SK-N-SH (cell line): ENCODE measurements around the gene MMD. TPM values are rescaled to one million over a fixed set of nuclear protein-coding genes. Genes with fewer than 3 reads are reported as not detected.

Experiments
- CTCF ChIA-PET: fragments of 300-600, 350-600 bp; formaldehyde crosslinking; extraction: SDS; loops from one replicate; lab custom pipeline; 2021; lab: Yijun Ruan, JAX
- POLR2A ChIA-PET: fragments of 350-600 bp; sonication (Branson Sonifier 250); formaldehyde crosslinking; extraction: SDS; loops from one replicate; lab custom pipeline; 2020; ENCODE audit warnings: antibody characterized with exemption, inconsistent platforms; lab: Yijun Ruan, JAX
- DNase-seq: peaks from one replicate; pipeline ENCODE4 v3.0.0; 2012
- H2AFZ ChIP-seq: fragments of 200-600 bp; sonication (generic); 2 replicates; pipeline ENCODE4 v1.8.1; 2016; ENCODE audit warnings: antibody characterized with exemption, mild to moderate bottlenecking, low read depth
- H3F3A ChIP-seq: fragments of 200-600 bp; sonication (generic); replicated peaks from 2 replicates; pipeline ENCODE3; 2016; ENCODE audit warnings: antibody characterized with exemption, mild to moderate bottlenecking; ENCODE audit not compliant: insufficient read depth
- H3K27ac ChIP-seq, 2 experiments: fragments of 200-500 bp in 1 of 2; fragments of 200-600 bp in 1 of 2; sonication (Bioruptor generic) in 1 of 2; sonication (generic), shearing (Covaris generic) in 1 of 2; 2 replicates each; pipeline versions ENCODE4 v1.5.1 to v1.6.1; 2014 to 2016; ENCODE audit warnings: low read depth in 2 of 2, inconsistent platforms in 1 of 2, low read length in 1 of 2, mild to moderate bottlenecking in 1 of 2, mixed read lengths in 1 of 2
- H3K27me3 ChIP-seq: fragments of 200-600 bp; sonication (generic), shearing (Covaris generic); 2 replicates; pipeline ENCODE4 v1.6.1; 2016; ENCODE audit warnings: mixed run types; ENCODE audit not compliant: insufficient read depth
- H3K36me3 ChIP-seq, 2 experiments: fragments of 200-500 bp in 1 of 2; fragments of 200-600 bp in 1 of 2; sonication (Bioruptor generic) in 1 of 2; sonication (generic) in 1 of 2; replicated peaks in 1 of 2; 2 replicates each; pipeline versions ENCODE3 to v1.5.1; 2014 to 2016; ENCODE audit warnings: low read length in 1 of 2, mild to moderate bottlenecking in 1 of 2; ENCODE audit not compliant: insufficient read depth in 2 of 2, control insufficient read depth in 1 of 2
- H3K4me1 ChIP-seq, 2 experiments: fragments of 200-500 bp in 1 of 2; fragments of 200-600 bp in 1 of 2; sonication (Bioruptor generic) in 1 of 2; sonication (generic), shearing (Covaris generic) in 1 of 2; 2 replicates each; pipeline versions ENCODE4 v1.5.1 to v1.6.1; 2014 to 2016; ENCODE audit warnings: low read depth in 1 of 2, low read length in 1 of 2, mixed run types in 1 of 2; ENCODE audit not compliant: insufficient read depth in 2 of 2, control insufficient read depth in 1 of 2
- H3K4me2 ChIP-seq: fragments of 200-600 bp; sonication (generic), shearing (Covaris generic); 2 replicates; pipeline ENCODE4 v1.6.1; 2017; ENCODE audit warnings: mixed run types
- H3K4me3 ChIP-seq, 2 experiments: fragments of 200-500 bp in 1 of 2; fragments of 200-600 bp in 1 of 2; sonication (Bioruptor generic) in 1 of 2; sonication (generic), shearing (Covaris generic) in 1 of 2; 2 replicates each; pipeline versions ENCODE4 v1.5.1 to v1.8.1; 2014 to 2016; ENCODE audit warnings: low read depth in 2 of 2, inconsistent platforms in 1 of 2, low read length in 1 of 2, mild to moderate bottlenecking in 1 of 2, mixed read lengths in 1 of 2, moderate library complexity in 1 of 2
- H3K79me2 ChIP-seq: fragments of 200-600 bp; sonication (generic); 2 replicates; pipeline ENCODE4 v1.8.1; 2017; ENCODE audit warnings: mild to moderate bottlenecking; ENCODE audit not compliant: insufficient read depth
- H3K9ac ChIP-seq: fragments of 200-600 bp; sonication (generic); 2 replicates; pipeline ENCODE4 v1.6.1; 2017; ENCODE audit warnings: mixed run types
- H3K9me2 ChIP-seq: fragments of 200-600 bp; sonication (generic); 2 replicates; pipeline ENCODE4 v1.6.1; 2017; ENCODE audit warnings: mixed run types
- H3K9me3 ChIP-seq: fragments of 200-600 bp; sonication (generic); 2 replicates; pipeline ENCODE4 v1.6.1; 2017; ENCODE audit warnings: mixed run types, mild to moderate bottlenecking, moderate library complexity
- H4K20me1 ChIP-seq: fragments of 200-600 bp; sonication (generic); 2 replicates; pipeline ENCODE4 v1.6.1; 2017; ENCODE audit warnings: mild to moderate bottlenecking, mixed run types; ENCODE audit not compliant: insufficient read depth
- CHD2 ChIP-seq: fragments of 150-350 bp; IDR thresholded peaks from 2 replicates; pipeline ENCODE4 v1.6.1; 2018; ENCODE audit warnings: low read length; ENCODE audit not compliant: partially characterized antibody
- ELF1 ChIP-seq: IDR thresholded peaks from 2 replicates; pipeline ENCODE4 v1.4.0; 2012
- FOSL2 ChIP-seq: IDR thresholded peaks from 2 replicates; pipeline ENCODE4 v1.4.0; 2012; ENCODE audit warnings: low read depth, mild to moderate bottlenecking, moderate library complexity, borderline replicate concordance
- FOXM1 ChIP-seq: IDR thresholded peaks from 2 replicates; pipeline ENCODE4 v1.4.0; 2012; ENCODE audit warnings: low read depth, mild to moderate bottlenecking
- GABPA ChIP-seq: IDR thresholded peaks from 2 replicates; pipeline ENCODE4 v1.4.0; 2012; ENCODE audit warnings: low read depth, mild to moderate bottlenecking
- GATA2 ChIP-seq: sonication (generic); formaldehyde crosslinking; IDR thresholded peaks from 2 replicates; pipeline ENCODE4 v1.5.0; 2020; ENCODE audit warnings: mild to moderate bottlenecking, missing genetic modification reagents
- JUND ChIP-seq: IDR thresholded peaks from 2 replicates; pipeline ENCODE4 v1.4.0; 2012
- MEF2A ChIP-seq: IDR thresholded peaks from 2 replicates; pipeline ENCODE4 v1.4.0; 2012; ENCODE audit warnings: low read depth, borderline replicate concordance
- MXI1 ChIP-seq: IDR thresholded peaks from 2 replicates; pipeline ENCODE4 v1.6.1; 2012; ENCODE audit warnings: mild to moderate bottlenecking, low read depth, low read length, improper control_type of control experiment
- NFIC ChIP-seq: IDR thresholded peaks from 2 replicates; pipeline ENCODE4 v1.4.0; 2012; ENCODE audit warnings: borderline replicate concordance
- NRF1 ChIP-seq: IDR thresholded peaks from 2 replicates; pipeline ENCODE4 v1.6.1; 2012; ENCODE audit warnings: low read depth, mild to moderate bottlenecking, low read length
- RAD21 ChIP-seq: IDR thresholded peaks from 2 replicates; pipeline ENCODE4 v1.6.1; 2012; ENCODE audit warnings: mild to moderate bottlenecking, low read length
- RCOR1 ChIP-seq: fragments of 150-350 bp; IDR thresholded peaks from 2 replicates; pipeline ENCODE4 v1.6.1; 2017; ENCODE audit warnings: antibody characterized with exemption, low read length
- RFX5 ChIP-seq: IDR thresholded peaks from 2 replicates; pipeline ENCODE4 v1.6.1; 2012; ENCODE audit warnings: mild to moderate bottlenecking, improper control_type of control experiment, low read length
- SMC3 ChIP-seq: IDR thresholded peaks from 2 replicates; pipeline ENCODE4 v1.6.1; 2012; ENCODE audit warnings: low read depth, low read length, improper control_type of control experiment
- TAF1 ChIP-seq: IDR thresholded peaks from 2 replicates; pipeline ENCODE4 v1.6.1; 2012; ENCODE audit warnings: low read depth, mild to moderate bottlenecking, low read length, moderate library complexity, borderline replicate concordance
- TEAD4 ChIP-seq: IDR thresholded peaks from 2 replicates; pipeline ENCODE4 v1.4.0; 2012; ENCODE audit warnings: mild to moderate bottlenecking, borderline replicate concordance; ENCODE audit not compliant: insufficient read depth
- WGBS: methylation state at CpG from one replicate; pipeline ENCODE4 v1.1.6; 2017; ENCODE audit warnings: low lambda C conversion rate; 5-methylcytosine and 5-hydroxymethylcytosine counted together
- polyA plus RNA-seq, 3 experiments: library from polyadenylated mRNA; depleted of rRNA; stranded (reverse); fragments of >200 nt; gene quantifications; 2 replicates each; pipeline ENCODE4 v1.2.3, GENCODE V29; 2012
- TF ChIP-seq, protein P1 (sequence below): IDR thresholded peaks from 2 replicates; pipeline ENCODE4 v1.4.0; 2012; ENCODE audit warnings: low read depth, borderline replicate concordance
- TF ChIP-seq, protein P2 (sequence below): IDR thresholded peaks from 2 replicates; pipeline ENCODE4 v1.4.0; 2012; ENCODE audit warnings: low read depth, borderline replicate concordance
- TF ChIP-seq, protein P3 (sequence below): fragments of 150-350 bp; IDR thresholded peaks from 2 replicates; pipeline ENCODE4 v1.6.1; 2017; ENCODE audit warnings: antibody characterized with exemption, low read length, low read depth, borderline replicate concordance
- TF ChIP-seq, protein P4 (sequence below): fragments of 200-600 bp; sonication (generic); IDR thresholded peaks from 2 replicates; pipeline ENCODE4 v1.6.1; 2017; ENCODE audit warnings: antibody characterized with exemption, mild to moderate bottlenecking, moderate library complexity
- TF ChIP-seq, protein P5 (sequence below): fragments of 150-350 bp; IDR thresholded peaks from 2 replicates; pipeline ENCODE4 v1.6.1; 2016; ENCODE audit warnings: mild to moderate bottlenecking, low read depth, low read length

Gene MMD
- polyA plus RNA-seq, 1 of the 3 experiments (the other 2 are of a cell fraction): 10.9 TPM

DNA sequence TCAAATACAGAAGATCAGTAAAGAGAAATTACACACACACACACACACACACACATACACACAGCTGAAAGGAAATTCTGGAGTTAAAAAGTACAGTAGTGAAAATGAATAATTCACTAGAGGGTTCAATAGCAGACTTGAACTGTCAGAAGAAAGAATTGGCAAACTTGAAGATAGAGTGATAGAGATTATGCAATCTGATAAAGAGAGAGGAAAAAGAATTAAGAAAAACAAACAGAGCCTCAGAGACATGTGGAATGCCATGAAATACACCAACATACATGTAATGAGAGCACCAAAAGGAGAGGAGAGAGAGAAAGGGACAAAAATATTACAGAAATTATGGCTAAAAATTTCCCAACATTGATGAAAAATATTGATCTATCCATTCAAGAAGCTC is 60.7 kb downstream of the MMD start (continued):
- TF ChIP-seq, protein P1, sequence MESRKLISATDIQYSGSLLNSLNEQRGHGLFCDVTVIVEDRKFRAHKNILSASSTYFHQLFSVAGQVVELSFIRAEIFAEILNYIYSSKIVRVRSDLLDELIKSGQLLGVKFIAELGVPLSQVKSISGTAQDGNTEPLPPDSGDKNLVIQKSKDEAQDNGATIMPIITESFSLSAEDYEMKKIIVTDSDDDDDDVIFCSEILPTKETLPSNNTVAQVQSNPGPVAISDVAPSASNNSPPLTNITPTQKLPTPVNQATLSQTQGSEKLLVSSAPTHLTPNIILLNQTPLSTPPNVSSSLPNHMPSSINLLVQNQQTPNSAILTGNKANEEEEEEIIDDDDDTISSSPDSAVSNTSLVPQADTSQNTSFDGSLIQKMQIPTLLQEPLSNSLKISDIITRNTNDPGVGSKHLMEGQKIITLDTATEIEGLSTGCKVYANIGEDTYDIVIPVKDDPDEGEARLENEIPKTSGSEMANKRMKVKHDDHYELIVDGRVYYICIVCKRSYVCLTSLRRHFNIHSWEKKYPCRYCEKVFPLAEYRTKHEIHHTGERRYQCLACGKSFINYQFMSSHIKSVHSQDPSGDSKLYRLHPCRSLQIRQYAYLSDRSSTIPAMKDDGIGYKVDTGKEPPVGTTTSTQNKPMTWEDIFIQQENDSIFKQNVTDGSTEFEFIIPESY: no peak
- TF ChIP-seq, protein P2, sequence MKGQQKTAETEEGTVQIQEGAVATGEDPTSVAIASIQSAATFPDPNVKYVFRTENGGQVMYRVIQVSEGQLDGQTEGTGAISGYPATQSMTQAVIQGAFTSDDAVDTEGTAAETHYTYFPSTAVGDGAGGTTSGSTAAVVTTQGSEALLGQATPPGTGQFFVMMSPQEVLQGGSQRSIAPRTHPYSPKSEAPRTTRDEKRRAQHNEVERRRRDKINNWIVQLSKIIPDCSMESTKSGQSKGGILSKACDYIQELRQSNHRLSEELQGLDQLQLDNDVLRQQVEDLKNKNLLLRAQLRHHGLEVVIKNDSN: no peak
- TF ChIP-seq TEAD4 (no peak), MXI1 (no peak), FOXM1 (no peak), RCOR1 (no peak), NFIC (no peak), TAF1 (no peak), JUND (no peak), CHD2 (no peak), MEF2A (no peak), GATA2 (CRISPR knock-in tag) (no peak), RFX5 (no peak)

DNA sequence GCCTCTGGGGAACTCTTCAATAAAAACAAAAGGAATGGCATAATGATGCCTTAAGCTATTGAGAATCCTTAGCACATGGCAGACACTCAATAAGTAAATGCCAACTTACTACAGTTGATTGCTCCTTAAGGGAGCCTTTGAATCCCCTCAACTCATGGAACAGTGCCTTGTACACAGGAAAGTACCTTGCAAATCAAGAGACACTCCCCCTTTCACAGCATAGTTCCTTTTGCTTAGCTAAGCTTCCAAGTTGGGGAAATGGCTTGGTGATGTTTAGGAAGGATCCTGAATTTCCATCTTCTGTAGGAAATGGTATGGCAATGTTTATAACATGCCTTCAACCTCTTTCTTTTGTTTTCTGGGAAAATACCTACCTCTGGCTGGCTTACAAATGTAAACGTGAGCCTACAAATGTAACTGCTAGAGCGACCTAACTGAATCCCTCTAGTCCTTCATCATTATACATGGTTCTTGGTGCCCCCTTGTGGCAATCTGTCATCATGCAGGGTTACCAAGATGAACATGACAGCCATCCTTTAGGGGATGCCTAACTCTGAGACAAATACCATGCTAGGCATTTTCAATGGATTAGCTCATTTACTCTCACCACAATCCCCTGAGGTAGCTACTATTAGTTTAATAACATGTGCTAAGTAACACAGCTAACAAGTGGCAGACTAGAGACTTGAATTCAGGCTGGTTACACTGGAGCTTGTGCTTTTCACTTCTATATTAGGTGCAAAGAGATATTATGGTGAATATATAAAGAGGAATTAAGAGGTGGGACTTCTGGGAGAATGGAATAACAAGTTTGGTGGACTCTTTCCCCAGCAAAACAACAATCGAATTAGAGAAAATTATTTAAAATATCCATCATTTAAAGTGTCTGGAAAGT is 65.0 kb downstream of the MMD start:
- H2AFZ ChIP-seq: no peak overlapping the region
- TF ChIP-seq FOSL2: no peak
- no peak for TF ChIP-seq GABPA
- TF ChIP-seq TEAD4: no peak
- TF ChIP-seq NRF1: peak; percentile 16; the same call in 1 of the 2 replicates
- peak; percentile 45 for TF ChIP-seq RFX5
- TF ChIP-seq FOXM1: no peak
- TF ChIP-seq, protein P3, sequence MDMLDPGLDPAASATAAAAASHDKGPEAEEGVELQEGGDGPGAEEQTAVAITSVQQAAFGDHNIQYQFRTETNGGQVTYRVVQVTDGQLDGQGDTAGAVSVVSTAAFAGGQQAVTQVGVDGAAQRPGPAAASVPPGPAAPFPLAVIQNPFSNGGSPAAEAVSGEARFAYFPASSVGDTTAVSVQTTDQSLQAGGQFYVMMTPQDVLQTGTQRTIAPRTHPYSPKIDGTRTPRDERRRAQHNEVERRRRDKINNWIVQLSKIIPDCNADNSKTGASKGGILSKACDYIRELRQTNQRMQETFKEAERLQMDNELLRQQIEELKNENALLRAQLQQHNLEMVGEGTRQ: no peak
- TF ChIP-seq, protein P4, sequence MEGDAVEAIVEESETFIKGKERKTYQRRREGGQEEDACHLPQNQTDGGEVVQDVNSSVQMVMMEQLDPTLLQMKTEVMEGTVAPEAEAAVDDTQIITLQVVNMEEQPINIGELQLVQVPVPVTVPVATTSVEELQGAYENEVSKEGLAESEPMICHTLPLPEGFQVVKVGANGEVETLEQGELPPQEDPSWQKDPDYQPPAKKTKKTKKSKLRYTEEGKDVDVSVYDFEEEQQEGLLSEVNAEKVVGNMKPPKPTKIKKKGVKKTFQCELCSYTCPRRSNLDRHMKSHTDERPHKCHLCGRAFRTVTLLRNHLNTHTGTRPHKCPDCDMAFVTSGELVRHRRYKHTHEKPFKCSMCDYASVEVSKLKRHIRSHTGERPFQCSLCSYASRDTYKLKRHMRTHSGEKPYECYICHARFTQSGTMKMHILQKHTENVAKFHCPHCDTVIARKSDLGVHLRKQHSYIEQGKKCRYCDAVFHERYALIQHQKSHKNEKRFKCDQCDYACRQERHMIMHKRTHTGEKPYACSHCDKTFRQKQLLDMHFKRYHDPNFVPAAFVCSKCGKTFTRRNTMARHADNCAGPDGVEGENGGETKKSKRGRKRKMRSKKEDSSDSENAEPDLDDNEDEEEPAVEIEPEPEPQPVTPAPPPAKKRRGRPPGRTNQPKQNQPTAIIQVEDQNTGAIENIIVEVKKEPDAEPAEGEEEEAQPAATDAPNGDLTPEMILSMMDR: peak; percentile 97
- TF ChIP-seq RCOR1: peak; percentile 40; the same call in 1 of the 2 replicates
- TF ChIP-seq MXI1: peak; percentile 68; the same call in 1 of the 2 replicates
- peak; percentile 90 for TF ChIP-seq SMC3
- TF ChIP-seq RAD21: peak; percentile 88
- TF ChIP-seq ELF1: no peak
- TF ChIP-seq, protein P5, sequence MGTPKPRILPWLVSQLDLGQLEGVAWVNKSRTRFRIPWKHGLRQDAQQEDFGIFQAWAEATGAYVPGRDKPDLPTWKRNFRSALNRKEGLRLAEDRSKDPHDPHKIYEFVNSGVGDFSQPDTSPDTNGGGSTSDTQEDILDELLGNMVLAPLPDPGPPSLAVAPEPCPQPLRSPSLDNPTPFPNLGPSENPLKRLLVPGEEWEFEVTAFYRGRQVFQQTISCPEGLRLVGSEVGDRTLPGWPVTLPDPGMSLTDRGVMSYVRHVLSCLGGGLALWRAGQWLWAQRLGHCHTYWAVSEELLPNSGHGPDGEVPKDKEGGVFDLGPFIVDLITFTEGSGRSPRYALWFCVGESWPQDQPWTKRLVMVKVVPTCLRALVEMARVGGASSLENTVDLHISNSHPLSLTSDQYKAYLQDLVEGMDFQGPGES: no peak

More for the DNA sequence above, 65.0 kb downstream of the MMD start:
- H3K79me2 ChIP-seq: no peaks in the 10 kb centered on the region
- peak; percentile 74 for DNase-seq
- H3K9me2 ChIP-seq: no peaks in the 10 kb centered on the region
- no peak overlapping the region for H3K9ac ChIP-seq
- H3K9me3 ChIP-seq: no peaks in the 10 kb centered on the region
- H3K4me3 ChIP-seq: no peak overlapping the region
- no peak overlapping the region for H3K4me2 ChIP-seq
- H3K27me3 ChIP-seq: no peaks in the 10 kb centered on the region
- CTCF ChIA-PET: interaction anchor here (0.6 to 10.2 kb wide), 65 partner anchors 9 to 455 kb away, joined by 3 to 105 read pairs (median 4); partner anchors contain the start of genes COX11, HLF, SMIM36 and STXBP4
- no peaks in the 10 kb centered on the region; a peak in 1 of 4 replicates for H3K4me1 ChIP-seq
- POLR2A ChIA-PET: interaction anchor here (1.2 kb wide), 1 partner anchor 55 kb away, joined by 3 read pairs; no protein-coding TSS in a partner anchor
- H3K27ac ChIP-seq: no peak overlapping the region
- 33% methylated on average over 3 of the region's 3 CpGs for WGBS
- no peaks in the 10 kb centered on the region for H3K36me3 ChIP-seq
- H4K20me1 ChIP-seq: no peaks in the 10 kb centered on the region
- H3F3A ChIP-seq: no peaks in the 10 kb centered on the region
